Parathyroid adenoma (tissue), 2 donors: ENCODE results near the gene RPS6KA5.

ENCODE experiments used
- H2AFZ ChIP-seq: fragments of 300-600 bp; sonication (generic); one replicate; pipeline ENCODE4 v1.7.0; 2017; ENCODE audit warnings: antibody characterized with exemption, mild to moderate bottlenecking
- H3K27ac ChIP-seq: fragments of 300-600 bp; sonication (generic); one replicate; pipeline ENCODE4 v1.7.0; 2017
- H3K27me3 ChIP-seq: fragments of 300-600 bp; sonication (generic); one replicate; pipeline ENCODE4 v1.7.0; 2017; ENCODE audit warnings: low read length; ENCODE audit not compliant: control insufficient read depth, insufficient read depth
- H3K36me3 ChIP-seq: fragments of 300-600 bp; sonication (generic); one replicate; pipeline ENCODE4 v1.7.0; 2017; ENCODE audit warnings: low read length; ENCODE audit not compliant: control insufficient read depth, insufficient read depth
- H3K4me1 ChIP-seq: fragments of 300-600 bp; sonication (generic); one replicate; pipeline ENCODE4 v1.7.0; 2017; ENCODE audit warnings: control low read depth
- H3K4me2 ChIP-seq: fragments of 300-600 bp; sonication (generic); one replicate; pipeline ENCODE4 v1.7.0; 2017; ENCODE audit warnings: low read length
- H3K4me3 ChIP-seq: fragments of 300-600 bp; sonication (generic); one replicate; pipeline ENCODE4 v1.7.0; 2017; ENCODE audit warnings: low read depth, low read length
- H3K79me2 ChIP-seq: fragments of 300-600 bp; sonication (generic); one replicate; pipeline ENCODE4 v1.7.0; 2017; ENCODE audit warnings: control low read depth
- H3K9ac ChIP-seq: fragments of 300-600 bp; sonication (generic); one replicate; pipeline ENCODE4 v1.7.0; 2017; ENCODE audit warnings: mild to moderate bottlenecking
- H3K9me3 ChIP-seq: fragments of 300-600 bp; sonication (generic); one replicate; pipeline ENCODE4 v1.7.0; 2017; ENCODE audit warnings: low read length; ENCODE audit not compliant: control insufficient read depth
- CTCF ChIP-seq: fragments of 300-600 bp; sonication (generic); IDR thresholded peaks from one replicate; pipeline ENCODE4 v1.7.0; 2017; ENCODE audit warnings: antibody characterized with exemption, mild to moderate bottlenecking
- donor health status: primary hyperparathyroidism.

The RPS6KA5 gene

GRCh38 chr14:90815572-90815821 is 244.9 kb downstream of the RPS6KA5 start:
- no peaks in the 10 kb centered on the region for H3K36me3 ChIP-seq
- peak overlapping the region; percentile 75 for H3K4me3 ChIP-seq
- H3K79me2 ChIP-seq: peaks cover 20% of the 10 kb centered on the region
- peak overlapping the region; percentile 8 for H3K9ac ChIP-seq
- H3K27ac ChIP-seq: no peak overlapping the region
- H2AFZ ChIP-seq: peak overlapping the region; percentile 67
- no peaks in the 10 kb centered on the region for H3K9me3 ChIP-seq
- H3K27me3 ChIP-seq: no peaks in the 10 kb centered on the region
- TF ChIP-seq CTCF: no peak
- H3K4me2 ChIP-seq: peak overlapping the region; percentile 96
- H3K4me1 ChIP-seq: peaks cover 27% of the 10 kb centered on the region

DNA sequence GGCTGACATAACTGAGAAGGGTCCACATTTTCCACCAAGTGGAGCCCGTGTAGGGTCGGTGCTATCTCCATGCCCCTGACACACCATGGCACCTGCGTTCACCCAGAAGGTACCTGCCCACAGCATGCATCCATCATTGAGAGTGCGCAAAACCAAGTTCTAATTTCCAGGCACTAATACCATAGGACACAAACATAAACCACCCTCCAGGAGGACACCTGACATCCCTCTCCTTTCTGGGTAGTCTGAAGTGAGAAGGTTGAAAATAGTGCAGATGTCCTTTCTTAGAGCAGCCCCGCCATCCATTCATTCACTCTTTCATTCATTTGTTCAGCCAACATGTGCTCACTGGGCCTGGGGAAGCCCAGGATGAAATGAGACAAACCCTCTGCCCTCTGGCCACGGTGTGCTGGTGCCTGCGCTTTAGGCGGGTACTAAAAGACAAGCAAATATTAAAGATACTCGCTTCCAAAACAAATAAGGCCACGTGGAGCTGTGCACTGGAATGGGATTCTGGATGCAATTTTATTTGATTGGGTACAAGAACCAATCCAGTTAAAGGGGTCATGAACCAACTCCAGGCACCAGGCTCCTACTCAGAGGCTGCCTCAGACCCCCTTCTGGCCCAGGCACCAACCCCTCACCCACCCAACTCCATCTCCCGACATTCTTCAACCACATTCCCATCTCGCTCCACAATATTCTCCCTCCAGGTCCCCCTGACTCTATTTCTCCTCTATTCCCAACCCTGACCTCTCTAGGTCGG is 245.5 kb downstream of the RPS6KA5 start:
- TF ChIP-seq CTCF: no peak
- Histone ChIP-seq H3K9me3 (no peaks in the 10 kb centered on the region), H2AFZ (peak overlapping the region; percentile 67), H3K27ac (no peak overlapping the region), H3K4me1 (peaks cover 27% of the 10 kb centered on the region), H3K4me3 (peak overlapping the region; percentile 75), H3K36me3 (no peaks in the 10 kb centered on the region), H3K27me3 (no peaks in the 10 kb centered on the region), H3K79me2 (peaks cover 23% of the 10 kb centered on the region), H3K4me2 (peak overlapping the region; percentile 96), H3K9ac (peak overlapping the region; percentile 8)

DNA sequence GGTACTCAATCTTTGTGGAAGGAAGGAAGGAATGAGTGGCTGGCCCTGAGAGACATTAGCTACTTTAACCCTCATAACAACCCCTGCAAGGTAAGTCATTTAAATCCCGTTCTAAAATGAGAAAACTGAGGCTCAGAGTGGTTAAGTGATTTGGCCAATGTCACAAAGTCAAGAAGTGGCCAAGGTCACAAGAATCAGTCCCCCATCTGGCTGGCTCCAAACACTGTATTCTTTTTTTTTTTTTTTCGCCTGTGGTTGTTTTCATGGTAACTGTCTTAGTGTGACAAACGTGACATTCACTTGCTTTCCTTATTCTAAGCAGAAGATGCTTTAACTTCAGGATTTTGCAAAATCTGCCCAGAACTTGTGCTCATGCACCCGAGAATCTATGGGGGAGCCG is 247.0 kb downstream of the RPS6KA5 start:
- peaks cover 29% of the 10 kb centered on the region for H3K4me1 ChIP-seq

GRCh38 chr14:90812109-90812508 is 248.3 kb downstream of the RPS6KA5 start:
- TF ChIP-seq CTCF: no peak
- Histone ChIP-seq H3K4me1 (peaks cover 36% of the 10 kb centered on the region), H3K27ac (no peak overlapping the region), H3K9ac (no peak overlapping the region), H3K36me3 (no peaks in the 10 kb centered on the region), H3K4me3 (no peak overlapping the region), H3K4me2 (no peak overlapping the region), H3K27me3 (no peaks in the 10 kb centered on the region), H3K79me2 (peaks cover 44% of the 10 kb centered on the region), H2AFZ (no peak overlapping the region), H3K9me3 (no peaks in the 10 kb centered on the region)

More for the DNA sequence above, 247.0 kb downstream of the RPS6KA5 start:
- Histone ChIP-seq H2AFZ (no peak overlapping the region), H3K27me3 (no peaks in the 10 kb centered on the region), H3K4me2 (no peak overlapping the region), H3K79me2 (peaks cover 36% of the 10 kb centered on the region), H3K27ac (no peak overlapping the region), H3K36me3 (no peaks in the 10 kb centered on the region), H3K9me3 (no peaks in the 10 kb centered on the region), H3K4me3 (no peak overlapping the region), H3K9ac (no peak overlapping the region)
- TF ChIP-seq CTCF: no peak

DNA sequence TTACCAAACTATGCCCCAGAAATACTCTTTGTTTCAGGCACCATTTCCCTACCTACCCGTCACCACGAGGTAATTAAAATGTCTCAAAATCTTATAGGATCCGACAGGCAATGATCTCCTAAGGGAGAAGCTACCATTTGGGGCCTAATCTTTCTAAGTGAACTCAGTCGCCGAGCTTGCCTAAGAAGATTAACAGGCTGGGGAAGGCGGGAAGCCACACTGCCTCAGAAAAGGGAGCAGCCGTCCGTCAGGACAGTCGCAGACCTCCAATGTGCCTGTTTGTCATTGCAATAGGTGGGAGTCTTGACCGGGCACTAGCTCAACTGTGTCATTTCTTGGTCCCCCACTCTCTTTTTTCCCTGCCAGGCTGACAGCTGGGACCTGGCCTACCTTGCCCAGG is 248.8 kb downstream of the RPS6KA5 start:
- no peak overlapping the region for H2AFZ ChIP-seq
- H3K4me3 ChIP-seq: no peak overlapping the region
- H3K36me3 ChIP-seq: no peaks in the 10 kb centered on the region
- no peaks in the 10 kb centered on the region for H3K27me3 ChIP-seq
- H3K9ac ChIP-seq: no peak overlapping the region
- no peak overlapping the region for H3K4me2 ChIP-seq
- no peak overlapping the region for H3K27ac ChIP-seq
- H3K4me1 ChIP-seq: peaks cover 33% of the 10 kb centered on the region
- TF ChIP-seq CTCF: no peak
- H3K79me2 ChIP-seq: peaks cover 47% of the 10 kb centered on the region
- H3K9me3 ChIP-seq: no peaks in the 10 kb centered on the region
